Erythroblast (primary cell): ENCODE data around the gene PDGFRB.

ENCODE experiments used
- GATA1 ChIP-seq: IDR thresholded peaks from 2 replicates; pipeline ENCODE4 v1.6.1; 2011; ENCODE audit warnings: low read depth, mild to moderate bottlenecking, control low read depth, low read length, moderate library complexity
- POLR2A ChIP-seq: IDR thresholded peaks from 2 replicates; pipeline ENCODE4 v1.6.1; 2011; ENCODE audit warnings: mild to moderate bottlenecking, low read length

DNA sequence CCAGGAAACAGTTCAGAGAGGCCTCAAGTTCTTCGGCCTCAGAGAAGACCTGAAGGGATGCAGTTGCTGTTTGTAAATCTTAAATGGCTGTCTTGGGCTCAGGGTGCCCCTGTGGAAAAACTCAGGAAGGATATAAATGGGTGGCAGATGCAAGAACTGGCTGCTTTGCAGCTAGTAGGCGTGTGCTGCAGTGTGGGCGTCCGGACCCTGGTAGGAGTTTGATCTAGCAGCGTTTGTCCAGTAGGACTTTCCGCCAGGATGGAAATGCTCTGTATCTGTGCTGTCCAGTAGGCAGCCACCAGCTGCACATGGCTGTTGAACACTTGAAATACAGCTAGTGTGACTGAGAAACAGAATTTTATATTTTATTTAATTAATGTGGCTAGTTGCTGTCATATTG, 18.6 kb upstream of the PDGFRB start:
- no peak for TF ChIP-seq POLR2A
- TF ChIP-seq GATA1, result no peak
